NOMO-1 treated with dmso at 0.1 percent for 144 hours (cell line): ENCODE results near the gene RPE.

Experiments
- DNase-seq: peaks from one replicate; lab custom pipeline; 2025; ENCODE audit not compliant: unreplicated experiment; lab: John Stamatoyannopoulos, UW

Gene RPE

GRCh38 chr2:210000464-210001324 lies 1.7 kb upstream of the RPE start:
- DNase-seq = peak; percentile 83

DNA sequence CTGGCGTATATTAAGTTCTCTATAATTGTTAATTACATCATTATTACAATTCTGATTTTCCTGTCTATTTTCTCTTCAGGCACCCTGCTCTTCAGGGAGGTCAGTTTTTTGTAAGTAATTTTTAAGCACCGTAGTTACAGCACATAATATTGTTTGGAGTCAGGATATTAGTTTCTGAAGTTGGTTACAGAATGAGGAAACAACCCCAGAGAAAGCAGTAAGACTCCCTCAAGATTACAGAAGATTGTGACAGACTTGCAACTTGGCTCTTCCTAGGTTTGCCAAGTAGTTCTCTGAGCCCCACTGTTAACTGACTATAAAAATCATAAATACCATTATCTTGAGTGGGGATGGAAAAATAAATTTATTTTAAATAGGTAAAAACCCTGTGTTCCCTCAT lies 921 bp downstream of the RPE start:
- DNase-seq = peak; percentile 67

- DNase-seq = no peak
Measured at GRCh38 chr2:210004881-210005280, 2.4 kb downstream of the RPE start.

DNA sequence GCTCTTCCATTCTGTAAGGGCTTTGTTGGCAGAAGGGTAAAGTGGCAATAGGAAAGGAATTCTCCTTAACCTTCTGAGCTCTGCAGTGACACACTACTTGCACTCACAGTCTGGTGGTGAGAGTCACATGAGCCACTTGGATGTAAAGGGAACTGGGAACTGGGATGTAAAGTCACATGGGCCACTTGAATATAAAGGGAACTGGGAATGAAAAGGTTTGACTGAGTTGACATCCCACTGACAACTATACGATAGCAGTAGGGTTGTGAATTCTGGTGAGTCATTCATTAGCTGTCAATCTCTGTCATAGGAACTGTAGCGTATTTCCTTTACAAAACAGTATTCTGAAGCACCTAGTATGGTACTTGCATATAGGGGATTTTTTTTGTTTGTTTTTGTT lies 5.5 kb downstream of the RPE start:
- DNase-seq = no peak

- DNase-seq = no peak
Measured at GRCh38 chr2:210009126-210009525, 6.7 kb downstream of the RPE start.

GRCh38 chr2:210009896-210010295 lies 7.5 kb downstream of the RPE start:
- no peak for DNase-seq

DNA sequence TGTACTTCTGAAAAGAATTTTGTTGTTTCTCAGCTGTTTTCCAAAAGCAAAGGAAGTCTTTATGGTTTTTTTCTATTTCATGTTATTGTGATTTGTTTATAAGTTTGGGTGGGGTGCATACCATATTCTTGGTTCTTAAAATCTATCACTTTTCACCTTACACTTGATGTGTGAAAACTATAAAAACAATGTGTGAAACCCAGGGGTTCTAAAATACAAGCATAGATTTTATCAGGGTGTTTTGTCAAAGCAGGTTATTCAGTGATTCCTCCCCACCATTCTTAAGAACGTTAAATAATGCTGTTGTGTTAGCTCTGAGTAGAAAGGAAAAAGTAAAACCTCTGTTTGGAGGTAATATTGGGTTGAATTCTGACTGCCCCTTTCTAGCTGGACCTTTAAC lies 17.7 kb downstream of the RPE start:
- no peak for DNase-seq

- DNase-seq = no peak
Measured at GRCh38 chr2:210022824-210023223, 20.4 kb downstream of the RPE start.

DNA sequence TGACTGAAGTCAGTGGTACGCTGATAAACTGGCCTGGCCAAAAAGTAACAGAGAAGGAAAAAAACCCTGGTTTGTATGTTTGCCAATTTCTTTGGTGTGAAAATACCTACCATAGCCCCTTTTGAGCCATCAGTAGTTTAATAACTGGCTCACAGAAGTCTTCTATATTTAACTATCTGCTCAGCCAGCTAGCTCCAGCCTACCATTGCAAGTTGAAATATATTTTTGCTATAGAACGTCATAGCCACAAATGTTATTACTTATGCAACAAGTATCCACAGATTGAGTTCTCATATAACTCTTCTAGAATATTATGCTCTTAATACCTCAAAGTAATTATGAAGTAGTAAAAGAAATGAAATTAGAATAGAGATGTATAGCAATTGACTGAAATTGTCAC lies 25.2 kb downstream of the RPE start:
- DNase-seq = no peak

DNA sequence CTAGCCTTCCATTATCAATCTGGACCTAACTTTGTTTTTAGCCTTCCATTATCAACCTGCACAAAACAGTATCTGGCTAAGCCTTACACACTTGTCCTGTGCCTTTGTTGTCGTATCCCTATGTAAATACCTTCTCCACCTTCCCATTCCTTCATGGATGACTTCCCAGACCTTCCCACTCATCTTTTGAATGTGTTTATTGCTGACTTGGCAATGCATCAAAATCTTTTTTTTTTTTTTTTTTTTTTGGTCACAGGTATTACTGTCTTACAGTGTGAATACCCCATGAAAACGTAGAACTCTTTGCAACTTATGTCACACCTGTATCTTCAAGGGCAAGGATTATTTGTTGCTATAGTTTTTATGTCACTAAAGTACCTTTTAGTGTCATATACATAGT lies 25.7 kb downstream of the RPE start:
- DNase-seq = no peak

DNA sequence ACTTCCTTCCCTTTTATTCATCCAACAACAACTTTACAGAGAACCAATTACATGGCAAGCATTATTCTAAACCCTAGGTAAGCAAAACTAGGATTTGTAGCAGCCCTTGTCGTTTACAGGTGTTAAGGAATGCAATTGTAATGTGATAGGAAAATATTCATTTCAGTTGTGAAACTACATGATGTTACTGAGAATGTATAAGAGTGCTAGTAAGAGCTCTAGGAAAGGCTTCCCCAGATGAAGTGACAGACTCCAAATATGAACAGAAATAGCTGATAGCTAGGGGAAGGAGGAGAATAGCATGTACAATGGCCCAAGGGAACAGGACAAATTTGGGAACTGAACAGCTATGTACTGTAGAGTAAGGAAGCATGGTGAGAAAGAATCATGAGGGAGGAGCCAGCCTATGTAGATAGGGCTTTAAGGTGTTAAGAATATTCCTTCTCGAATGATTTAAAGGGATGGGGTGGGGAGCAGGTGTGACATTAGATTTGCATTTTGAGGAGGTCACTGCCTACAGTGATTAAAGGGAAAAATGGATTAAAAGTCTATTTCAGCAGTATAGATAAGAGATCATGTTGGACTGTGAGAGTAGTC lies 31.7 kb downstream of the RPE start:
- no peak for DNase-seq

DNA sequence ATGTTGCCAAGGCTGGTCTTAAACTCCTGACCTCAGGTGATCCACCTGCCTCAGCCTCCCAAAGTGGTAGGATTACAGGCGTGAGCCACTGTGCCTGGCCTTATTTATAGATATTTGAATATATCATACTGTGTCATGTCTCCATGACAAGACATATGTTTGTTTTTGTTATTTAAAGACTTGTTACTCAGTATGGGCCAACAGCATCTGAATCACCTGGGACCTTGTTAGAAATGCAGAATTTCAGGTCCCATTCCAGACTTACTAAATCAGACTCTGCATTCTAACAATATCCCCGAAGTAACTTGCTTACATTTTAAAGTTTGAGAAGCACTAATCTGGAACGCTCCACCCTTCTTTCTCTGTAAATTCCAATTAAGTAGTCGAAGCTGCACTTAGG lies 33.2 kb downstream of the RPE start:
- no peak for DNase-seq

- no peak for DNase-seq
Measured at GRCh38 chr2:210038078-210038477, 35.6 kb downstream of the RPE start.

- DNase-seq = no peak
Measured at GRCh38 chr2:210046851-210047500, 44.5 kb downstream of the RPE start.

GRCh38 chr2:210049831-210050230 lies 47.4 kb downstream of the RPE start:
- no peak for DNase-seq

- no peak for DNase-seq
Measured at GRCh38 chr2:210050885-210051284, 48.4 kb downstream of the RPE start.

DNA sequence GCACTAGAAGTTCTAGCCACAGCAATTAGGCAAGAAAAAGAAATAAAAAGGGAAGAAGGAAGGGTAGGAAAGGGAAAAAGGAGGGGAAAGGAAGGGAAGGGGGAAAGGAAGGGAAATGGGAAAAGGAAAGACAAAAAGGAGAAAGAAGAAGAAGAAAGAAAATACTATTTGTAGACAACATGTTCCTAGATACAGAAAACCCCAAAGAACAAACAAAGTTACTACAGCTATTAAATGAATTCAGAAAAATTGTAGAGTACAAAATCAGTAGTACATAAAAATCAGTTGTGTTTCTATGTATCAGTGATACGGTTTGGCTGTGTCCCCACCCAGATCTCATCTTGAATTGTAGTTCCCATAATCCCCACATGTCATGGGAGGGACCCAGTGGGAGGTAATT lies 52.3 kb downstream of the RPE start:
- DNase-seq = no peak

- DNase-seq = no peak
Measured at GRCh38 chr2:210055825-210056224, 53.4 kb downstream of the RPE start.

DNA sequence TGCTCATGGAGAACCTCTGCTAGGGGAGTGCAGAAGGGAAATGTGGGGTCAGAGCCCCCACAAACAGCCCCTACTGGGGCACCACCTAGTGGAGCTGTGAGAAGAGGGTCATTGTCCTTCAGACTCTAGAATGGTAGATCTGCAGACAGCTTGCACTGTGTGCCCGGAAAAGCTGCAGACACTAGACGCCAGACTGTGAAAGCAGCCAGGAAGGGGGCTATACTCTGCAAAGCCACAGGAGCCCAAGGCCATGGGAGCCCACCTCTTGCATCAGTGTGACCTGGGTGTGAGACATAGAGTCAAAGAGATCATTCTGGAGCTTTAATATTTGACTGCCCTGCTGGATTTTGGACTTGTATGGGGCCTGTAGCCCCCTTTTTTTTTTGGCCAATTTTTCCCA lies 60.9 kb downstream of the RPE start:
- DNase-seq = no peak
